CD14-positive monocyte (primary cell): ENCODE measurements around the gene LRRN2. TPM values are rescaled to one million over a fixed set of nuclear protein-coding genes. Genes with fewer than 3 reads are reported as not detected.
A peak's percentile ranks its signal among the peaks of the same experiment; 100 is the strongest.

Experiments used
- DNase-seq, 3 donors: peaks; one replicate each; pipeline ENCODE4 v3.0.0-alpha.2; 2011 to 2022
- H2AFZ ChIP-seq: 2 replicates; pipeline ENCODE4 v1.6.0; 2012; ENCODE audit warnings: mild to moderate bottlenecking, low read depth, low read length, inconsistent platforms; ENCODE audit not compliant: insufficient read depth, poor library complexity, severe bottlenecking
- H3K27ac ChIP-seq, 2 donors: 1 replicate in 1 of 2; 2 replicates in 1 of 2; pipeline ENCODE4 v1.5.1; 2012 to 2013; ENCODE audit warnings: low read length in 2 of 2, control low read depth in 1 of 2, inconsistent platforms in 1 of 2, low read depth in 1 of 2, mild to moderate bottlenecking in 1 of 2
- H3K27me3 ChIP-seq, 2 donors: one replicate each; pipeline versions ENCODE4 v1.6.0 to v1.6.1; 2011 to 2013; ENCODE audit warnings: low read length in 2 of 2; ENCODE audit not compliant: control insufficient read depth in 2 of 2, insufficient read depth in 2 of 2
- H3K36me3 ChIP-seq, 2 donors: replicated peaks in 1 of 2; 1 replicate in 1 of 2; 2 replicates in 1 of 2; pipeline versions ENCODE4 v1.5.1 to v1.6.1; 2012 to 2013; ENCODE audit warnings: low read length in 2 of 2, control low read depth in 1 of 2, inconsistent platforms in 1 of 2, mild to moderate bottlenecking in 1 of 2; ENCODE audit not compliant: insufficient read depth in 2 of 2, control insufficient read depth in 1 of 2
- H3K4me1 ChIP-seq, 2 donors: 1 replicate in 1 of 2; 2 replicates in 1 of 2; pipeline versions ENCODE4 v1.5.1 to v1.6.1; 2012 to 2013; ENCODE audit warnings: low read length in 2 of 2, control low read depth in 1 of 2, inconsistent platforms in 1 of 2, mild to moderate bottlenecking in 1 of 2, moderate library complexity in 1 of 2; ENCODE audit not compliant: insufficient read depth in 2 of 2, control insufficient read depth in 1 of 2
- H3K4me2 ChIP-seq: replicated peaks from 2 replicates; pipeline ENCODE3; 2012; ENCODE audit warnings: low read length, moderate library complexity, mild to moderate bottlenecking; ENCODE audit not compliant: poor library complexity, severe bottlenecking; ENCODE audit errors: extremely low read depth
- H3K4me3 ChIP-seq, 3 experiments: fragments of 200-600 bp in 1 of 3; sonication (generic) in 1 of 3; replicated peaks in 1 of 3; 1 replicate in 2 of 3; 2 replicates in 1 of 3; pipeline ENCODE4 v1.5.1; 2011 to 2013; ENCODE audit warnings: low read length in 3 of 3, mild to moderate bottlenecking in 3 of 3, control low read depth in 2 of 3, low read depth in 2 of 3, inconsistent platforms in 1 of 3, moderate library complexity in 1 of 3
- H3K79me2 ChIP-seq: 2 replicates; pipeline ENCODE4 v1.6.0; 2012; ENCODE audit warnings: mild to moderate bottlenecking, control low read depth, inconsistent platforms, low read length, moderate library complexity; ENCODE audit not compliant: insufficient read depth
- H3K9ac ChIP-seq: 2 replicates; pipeline ENCODE4 v1.6.0; 2017; ENCODE audit warnings: low read length, mild to moderate bottlenecking; ENCODE audit not compliant: insufficient read depth, poor library complexity, severe bottlenecking
- H3K9me3 ChIP-seq, 2 donors: replicated peaks in 1 of 2; 1 replicate in 1 of 2; 2 replicates in 1 of 2; pipeline versions ENCODE4 v1.5.1 to v1.6.1; 2012 to 2013; ENCODE audit warnings: low read length in 2 of 2, control low read depth in 1 of 2; ENCODE audit not compliant: control insufficient read depth in 1 of 2, insufficient read depth in 1 of 2
- H4K20me1 ChIP-seq: 2 replicates; pipeline ENCODE4 v1.6.0; 2012; ENCODE audit warnings: mild to moderate bottlenecking, low read length, control low read depth, moderate library complexity; ENCODE audit not compliant: insufficient read depth
- H3K27ac Mint-ChIP-seq, 7 donors: one replicate each; pipeline ENCODE4 v1.8.0; 2020; ENCODE audit warnings: mild to moderate bottlenecking in 7 of 7, mixed read lengths in 7 of 7, moderate library complexity in 6 of 7, inconsistent platforms in 2 of 7
- H3K27me3 Mint-ChIP-seq, 3 donors: one replicate each; pipeline ENCODE4 v1.8.0; 2021 to 2022; ENCODE audit warnings: low read depth in 3 of 3, mild to moderate bottlenecking in 3 of 3, mixed read lengths in 3 of 3, moderate library complexity in 3 of 3, inconsistent platforms in 1 of 3
- H3K36me3 Mint-ChIP-seq, 2 donors: one replicate each; pipeline ENCODE4 v1.8.0; 2020; ENCODE audit warnings: mixed read lengths in 2 of 2, inconsistent platforms in 1 of 2, mild to moderate bottlenecking in 1 of 2
- H3K4me1 Mint-ChIP-seq: one replicate; pipeline ENCODE4 v1.8.0; 2020; ENCODE audit warnings: mild to moderate bottlenecking, mixed read lengths
- H3K4me3 Mint-ChIP-seq, 2 donors: one replicate each; pipeline ENCODE4 v1.8.0; 2020; ENCODE audit warnings: mild to moderate bottlenecking in 2 of 2, mixed read lengths in 2 of 2, moderate library complexity in 1 of 2
- H3K9me3 Mint-ChIP-seq, 7 donors: one replicate each; pipeline ENCODE4 v1.8.0; 2020 to 2022; ENCODE audit warnings: mixed read lengths in 7 of 7, mild to moderate bottlenecking in 6 of 7, moderate library complexity in 6 of 7, inconsistent platforms in 2 of 7
- CTCF ChIP-seq: fragments of 200-600 bp; IDR thresholded peaks from one replicate; pipeline ENCODE4 v1.8.0; 2022; ENCODE audit warnings: antibody characterized with exemption, mild to moderate bottlenecking
- WGBS: methylation state at CpG from one replicate; pipeline ENCODE4 v1.1.5; 2013; ENCODE audit warnings: missing lambda C conversion rate; ENCODE audit not compliant: insufficient coverage; 5-methylcytosine and 5-hydroxymethylcytosine counted together
- intact Hi-C, 2 donors: fragments of 100-400 bp; cut with micrococcal nuclease; formaldehyde crosslinking; loops; one replicate each; pipeline versions ENCODE4 v1.15.0 to v1.15.1; 2023
- polyA plus RNA-seq, 3 donors: library from polyadenylated mRNA; depleted of rRNA in 1 of 3; unstranded in 2 of 3; stranded (reverse) in 1 of 3; fragments of 300-500 nt in 2 of 3; fragments of >200 nt in 1 of 3; fragmentation: Illumina TruSeq in 2 of 3; gene quantifications; 1 replicate in 2 of 3; 2 replicates in 1 of 3; pipeline ENCODE4 v1.2.3, GENCODE V29; 2012 to 2021

Gene LRRN2
- polyA plus RNA-seq, 3 donors: not detected

- no peak for TF ChIP-seq CTCF
- Histone ChIP-seq H3K4me1 (no peaks in the 10 kb centered on the region), H3K27ac (no peak overlapping the region), H3K79me2 (no peaks in the 10 kb centered on the region), H3K27me3 (no peaks in the 10 kb centered on the region), H2AFZ (no peak overlapping the region), H3K4me2 (no peak overlapping the region), H3K36me3 (no peaks in the 10 kb centered on the region), H3K9me3 (no peaks in the 10 kb centered on the region), H3K9ac (no peak overlapping the region), H4K20me1 (no peaks in the 10 kb centered on the region), H3K4me3 (no peak overlapping the region)
- intact Hi-C loops: no loop called here
- peak overlapping the region in 1 of 2 donors; percentile 3 for H3K4me3 Mint-ChIP-seq
- no peak for DNase-seq
- H3K4me1 Mint-ChIP-seq: no peaks in the 10 kb centered on the region
- 97% methylated on average over 5 of the region's 9 CpGs for WGBS
- no peaks in the 10 kb centered on the region for H3K9me3 Mint-ChIP-seq
- H3K27me3 Mint-ChIP-seq: peaks cover 5 to 9% (median 9%) of the 10 kb centered on the region in 3 donors
- H3K27ac Mint-ChIP-seq: no peak overlapping the region
- no peaks in the 10 kb centered on the region for H3K36me3 Mint-ChIP-seq
Observed at GRCh38 chr1:204677864-204678263, 7.7 kb downstream of the LRRN2 start.

- Mint-ChIP-seq H3K9me3 (no peaks in the 10 kb centered on the region), H3K4me3 (no peak overlapping the region), H3K27ac (no peak overlapping the region), H3K36me3 (no peaks in the 10 kb centered on the region), H3K4me1 (no peaks in the 10 kb centered on the region), H3K27me3 (peaks cover 3 to 9% (median 6%) of the 10 kb centered on the region in 3 donors)
- no peak overlapping the region for H3K4me3 ChIP-seq
- H3K27ac ChIP-seq: no peak overlapping the region
- H3K9me3 ChIP-seq: no peaks in the 10 kb centered on the region
- H3K79me2 ChIP-seq: no peaks in the 10 kb centered on the region
- no peaks in the 10 kb centered on the region for H3K36me3 ChIP-seq
- H4K20me1 ChIP-seq: no peaks in the 10 kb centered on the region
- intact Hi-C loops: no loop called here
- H3K9ac ChIP-seq: no peak overlapping the region
- TF ChIP-seq CTCF: no peak
- no peaks in the 10 kb centered on the region for H3K27me3 ChIP-seq
- no peak for DNase-seq
- H3K4me2 ChIP-seq: no peak overlapping the region
- no peak overlapping the region for H2AFZ ChIP-seq
- WGBS: 100% methylated on average over 1 of the region's 2 CpGs
- no peaks in the 10 kb centered on the region for H3K4me1 ChIP-seq
Observed at GRCh38 chr1:204676043-204676442, 9.5 kb downstream of the LRRN2 start.
